Astrocyte (in vitro differentiated cells and primary cell): ENCODE results near the gene IL27RA. TPM values are rescaled to one million over a fixed set of nuclear protein-coding genes. Genes with fewer than 3 reads are reported as not detected.
"Not testable (repeated sequence)": the region's sequence is repeated elsewhere in the genome, so short reads cannot be mapped to it uniquely, and the experiment has no call there.

Experiments used
- DNase-seq: peaks from one replicate; pipeline ENCODE4 v3.0.0-alpha.2; 2010; ENCODE audit warnings: low read depth
- FAIRE-seq: peaks from 2 replicates; lab custom pipeline; 2011; peaks lifted over from hg19 to GRCh38; lab: Jason Lieb, UNC
- H2AFZ ChIP-seq: 2 replicates; pipeline ENCODE4 v1.6.0; 2012; ENCODE audit warnings: low read depth, low read length, inconsistent platforms
- H3K27ac ChIP-seq: 2 replicates; pipeline ENCODE4 v1.5.1; 2011; ENCODE audit warnings: low read depth, low read length, inconsistent platforms
- H3K27me3 ChIP-seq: 2 replicates; pipeline ENCODE4 v1.6.0; 2011; ENCODE audit warnings: low read length, inconsistent platforms; ENCODE audit not compliant: insufficient read depth
- H3K36me3 ChIP-seq: 2 replicates; pipeline ENCODE4 v1.5.1; 2011; ENCODE audit warnings: low read length, inconsistent platforms; ENCODE audit not compliant: insufficient read depth
- H3K4me1 ChIP-seq: 2 replicates; pipeline ENCODE4 v1.5.1; 2011; ENCODE audit warnings: low read length, inconsistent platforms; ENCODE audit not compliant: insufficient read depth
- H3K4me2 ChIP-seq: 2 replicates; pipeline ENCODE4 v1.6.0; 2012; ENCODE audit warnings: low read length, inconsistent platforms
- H3K4me3 ChIP-seq: 2 replicates; pipeline ENCODE4 v1.5.1; 2011; ENCODE audit warnings: low read depth, mild to moderate bottlenecking, low read length, inconsistent platforms; ENCODE audit not compliant: insufficient read depth
- H3K79me2 ChIP-seq: 2 replicates; pipeline ENCODE4 v1.6.0; 2012; ENCODE audit warnings: mild to moderate bottlenecking, low read length, inconsistent platforms; ENCODE audit not compliant: insufficient read depth
- H3K9ac ChIP-seq: 2 replicates; pipeline ENCODE4 v1.6.0; 2012; ENCODE audit warnings: mild to moderate bottlenecking, low read length, inconsistent platforms
- H3K9me3 ChIP-seq: 2 replicates; pipeline ENCODE4 v1.5.1; 2012; ENCODE audit warnings: low read depth, mild to moderate bottlenecking, low read length, inconsistent platforms; ENCODE audit not compliant: insufficient read depth
- H4K20me1 ChIP-seq: 2 replicates; pipeline ENCODE4 v1.6.0; 2012; ENCODE audit warnings: low read length, inconsistent platforms; ENCODE audit not compliant: insufficient read depth
- H3K27ac Mint-ChIP-seq: one replicate; pipeline ENCODE4 v1.8.0; 2021; ENCODE audit warnings: mild to moderate bottlenecking, mixed read lengths; ENCODE audit not compliant: unreplicated experiment
- H3K27me3 Mint-ChIP-seq: one replicate; pipeline ENCODE4 v1.8.0; 2021; ENCODE audit warnings: low read depth, mixed read lengths; ENCODE audit not compliant: unreplicated experiment
- H3K36me3 Mint-ChIP-seq: one replicate; pipeline ENCODE4 v1.8.0; 2021; ENCODE audit warnings: low read depth, mixed read lengths; ENCODE audit not compliant: unreplicated experiment
- H3K4me1 Mint-ChIP-seq: one replicate; pipeline ENCODE4 v1.8.0; 2021; ENCODE audit warnings: low read depth, mixed read lengths; ENCODE audit not compliant: unreplicated experiment
- H3K4me3 Mint-ChIP-seq: one replicate; pipeline ENCODE4 v1.8.0; 2021; ENCODE audit warnings: mild to moderate bottlenecking, moderate library complexity, mixed read lengths; ENCODE audit not compliant: unreplicated experiment
- H3K9me3 Mint-ChIP-seq: one replicate; pipeline ENCODE4 v1.8.0; 2021; ENCODE audit warnings: mild to moderate bottlenecking, mixed read lengths; ENCODE audit not compliant: unreplicated experiment
- EZH2 ChIP-seq: IDR thresholded peaks from 2 replicates; pipeline ENCODE4 v1.6.1; 2012; ENCODE audit warnings: mild to moderate bottlenecking, low read length, inconsistent platforms; ENCODE audit not compliant: insufficient read depth
- total RNA-seq: library from RNA; stranded (reverse); gene quantifications from 2 replicates; pipeline ENCODE4 v1.2.1, GENCODE V29; 2021
- TF ChIP-seq, protein P1 (sequence below): IDR thresholded peaks from 2 replicates; pipeline ENCODE4 v1.5.1; 2011; ENCODE audit warnings: low read depth, mild to moderate bottlenecking, inconsistent platforms, low read length, moderate library complexity; ENCODE audit not compliant: insufficient read depth

Gene IL27RA
- total RNA-seq, 1 donor from 2014 or later = 5.7 TPM

DNA sequence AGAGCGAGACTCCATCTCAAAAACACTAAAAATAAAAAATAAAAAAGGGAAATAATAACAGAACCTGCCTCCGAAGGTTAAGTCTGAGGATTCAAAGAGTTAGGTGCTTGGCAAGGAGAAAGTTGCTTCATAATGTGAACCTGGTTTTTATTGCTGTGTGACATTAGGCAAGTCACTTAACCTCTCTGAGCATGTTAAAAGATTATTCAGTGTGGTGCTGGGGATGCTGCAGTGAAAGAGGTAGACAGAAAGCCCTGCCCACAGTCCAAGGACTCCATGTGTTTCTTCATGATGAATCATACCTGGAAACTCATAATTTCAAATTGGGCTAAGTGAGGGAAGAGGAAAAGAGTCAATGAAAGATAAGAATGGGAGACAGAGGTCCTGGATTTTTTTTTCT lies 2.4 kb downstream of the IL27RA start:
- Histone ChIP-seq H3K4me1 (peaks cover 2% of the 10 kb centered on the region), H3K9ac (no peak overlapping the region), H3K9me3 (no peaks in the 10 kb centered on the region), H3K4me3 (no peak overlapping the region), H3K27ac (no peak overlapping the region), H3K36me3 (no peaks in the 10 kb centered on the region), H2AFZ (no peak overlapping the region), H3K79me2 (no peaks in the 10 kb centered on the region), H4K20me1 (no peaks in the 10 kb centered on the region), H3K4me2 (no peak overlapping the region), H3K27me3 (no peaks in the 10 kb centered on the region)
- Mint-ChIP-seq H3K36me3 (peaks cover 2% of the 10 kb centered on the region), H3K4me3 (no peak overlapping the region), H3K9me3 (no peaks in the 10 kb centered on the region), H3K27me3 (peaks cover 7% of the 10 kb centered on the region), H3K4me1 (no peaks in the 10 kb centered on the region), H3K27ac (no peak overlapping the region)
- no peak for TF ChIP-seq EZH2
- TF ChIP-seq, protein P1, sequence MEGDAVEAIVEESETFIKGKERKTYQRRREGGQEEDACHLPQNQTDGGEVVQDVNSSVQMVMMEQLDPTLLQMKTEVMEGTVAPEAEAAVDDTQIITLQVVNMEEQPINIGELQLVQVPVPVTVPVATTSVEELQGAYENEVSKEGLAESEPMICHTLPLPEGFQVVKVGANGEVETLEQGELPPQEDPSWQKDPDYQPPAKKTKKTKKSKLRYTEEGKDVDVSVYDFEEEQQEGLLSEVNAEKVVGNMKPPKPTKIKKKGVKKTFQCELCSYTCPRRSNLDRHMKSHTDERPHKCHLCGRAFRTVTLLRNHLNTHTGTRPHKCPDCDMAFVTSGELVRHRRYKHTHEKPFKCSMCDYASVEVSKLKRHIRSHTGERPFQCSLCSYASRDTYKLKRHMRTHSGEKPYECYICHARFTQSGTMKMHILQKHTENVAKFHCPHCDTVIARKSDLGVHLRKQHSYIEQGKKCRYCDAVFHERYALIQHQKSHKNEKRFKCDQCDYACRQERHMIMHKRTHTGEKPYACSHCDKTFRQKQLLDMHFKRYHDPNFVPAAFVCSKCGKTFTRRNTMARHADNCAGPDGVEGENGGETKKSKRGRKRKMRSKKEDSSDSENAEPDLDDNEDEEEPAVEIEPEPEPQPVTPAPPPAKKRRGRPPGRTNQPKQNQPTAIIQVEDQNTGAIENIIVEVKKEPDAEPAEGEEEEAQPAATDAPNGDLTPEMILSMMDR = no peak
- DNase-seq (no peak), FAIRE-seq (no peak)

DNA sequence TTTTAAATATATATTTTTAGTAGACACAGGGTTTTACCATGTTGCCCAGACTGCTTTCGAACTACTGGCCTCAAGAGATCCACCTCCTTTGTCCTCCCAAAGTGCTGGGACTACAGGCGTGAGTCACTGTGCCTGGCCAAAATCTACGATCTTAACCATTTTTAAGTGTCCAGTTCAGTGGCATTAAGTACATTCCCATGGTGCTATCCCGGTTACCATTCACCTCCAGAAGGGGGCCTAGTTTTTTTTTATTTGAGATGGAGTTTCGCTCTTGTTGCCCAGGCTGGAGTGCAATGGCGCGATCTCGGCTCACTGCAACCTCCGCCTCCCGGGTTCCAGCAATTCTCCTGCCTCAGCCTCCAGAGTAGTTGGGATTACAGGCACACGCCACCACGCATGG lies 3.6 kb downstream of the IL27RA start:
- not testable (repeated sequence) for H4K20me1 ChIP-seq, H3K9me3 ChIP-seq, H3K27ac Mint-ChIP-seq, H3K4me1 Mint-ChIP-seq, H3K27me3 ChIP-seq, H3K4me3 Mint-ChIP-seq, H3K4me1 ChIP-seq, H3K27me3 Mint-ChIP-seq, DNase-seq, H3K4me3 ChIP-seq, H3K79me2 ChIP-seq, H2AFZ ChIP-seq, FAIRE-seq, H3K27ac ChIP-seq, H3K36me3 ChIP-seq, H3K9ac ChIP-seq, H3K9me3 Mint-ChIP-seq, H3K4me2 ChIP-seq, H3K36me3 Mint-ChIP-seq

DNA sequence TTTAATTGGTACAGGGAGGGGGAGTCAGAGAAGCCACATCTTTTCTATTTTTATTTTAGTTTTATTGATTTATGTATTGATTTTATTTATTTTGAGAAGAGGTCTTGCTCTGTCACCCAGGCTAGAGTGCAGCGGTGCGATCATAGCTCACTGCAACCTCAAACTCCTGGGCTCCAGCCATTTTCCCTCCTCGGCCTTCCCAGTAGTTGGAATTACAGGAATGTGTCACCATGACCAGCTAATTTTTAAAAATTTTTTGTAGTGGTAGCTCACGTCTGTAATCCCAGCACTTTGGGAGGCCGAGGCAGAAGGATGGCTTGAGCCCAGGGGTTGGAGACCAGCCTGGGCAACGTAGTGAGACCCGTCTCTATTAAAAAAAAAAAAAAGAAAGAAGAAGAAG lies 4.1 kb downstream of the IL27RA start:
- TF ChIP-seq, protein P1 = no peak
- no peak for TF ChIP-seq EZH2
- Histone ChIP-seq H3K27ac (no peak overlapping the region), H3K36me3 (no peaks in the 10 kb centered on the region), H2AFZ (no peak overlapping the region), H3K27me3 (no peaks in the 10 kb centered on the region), H3K9me3 (no peaks in the 10 kb centered on the region), H4K20me1 (no peaks in the 10 kb centered on the region), H3K4me3 (no peak overlapping the region), H3K4me1 (peaks cover 2% of the 10 kb centered on the region), H3K4me2 (no peak overlapping the region), H3K9ac (no peak overlapping the region), H3K79me2 (no peaks in the 10 kb centered on the region)
- DNase-seq (peak; percentile 49), FAIRE-seq (no peak)
- H3K27me3 Mint-ChIP-seq = peaks cover 5% of the 10 kb centered on the region
- no peak overlapping the region for H3K4me3 Mint-ChIP-seq
- no peaks in the 10 kb centered on the region for H3K4me1 Mint-ChIP-seq
- peaks cover 2% of the 10 kb centered on the region for H3K36me3 Mint-ChIP-seq
- H3K9me3 Mint-ChIP-seq = no peaks in the 10 kb centered on the region
- peak overlapping the region; percentile 77 for H3K27ac Mint-ChIP-seq
